HG03575 (cell line): Measurements from ENCODE around the gene CLDN3.
"Not testable (repeated sequence)": the region's sequence is repeated elsewhere in the genome, so short reads cannot be mapped to it uniquely, and the experiment has no call there.

Source experiments
- ATAC-seq: cut with Tn5 transposase; IDR thresholded peaks from one replicate; pipeline ENCODE4 v1.9.1; 2021; ENCODE audit not compliant: unreplicated experiment, insufficient number of reproducible peaks, low FRiP score; ENCODE audit errors: extremely low read depth

The CLDN3 gene

DNA sequence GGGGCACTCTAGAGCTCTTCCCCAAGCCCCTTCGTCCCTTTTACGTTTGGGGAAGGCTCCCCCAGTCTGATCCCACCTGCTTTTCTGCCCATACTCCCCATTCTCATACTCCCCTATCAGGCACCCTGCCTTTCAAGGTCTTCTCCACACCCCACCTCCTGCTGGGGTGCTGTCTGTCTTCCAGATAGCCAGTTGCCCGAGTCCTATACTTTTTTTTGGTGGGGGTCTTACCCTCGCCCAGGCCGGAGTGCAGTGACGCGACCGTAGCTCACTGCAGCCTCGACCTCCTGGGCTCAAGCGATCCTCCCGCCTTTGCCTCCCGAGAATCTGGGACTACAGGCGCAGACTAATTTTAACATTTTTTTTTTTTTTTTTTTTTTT is 30.7 kb downstream of the CLDN3 start:
- ATAC-seq: no peak

DNA sequence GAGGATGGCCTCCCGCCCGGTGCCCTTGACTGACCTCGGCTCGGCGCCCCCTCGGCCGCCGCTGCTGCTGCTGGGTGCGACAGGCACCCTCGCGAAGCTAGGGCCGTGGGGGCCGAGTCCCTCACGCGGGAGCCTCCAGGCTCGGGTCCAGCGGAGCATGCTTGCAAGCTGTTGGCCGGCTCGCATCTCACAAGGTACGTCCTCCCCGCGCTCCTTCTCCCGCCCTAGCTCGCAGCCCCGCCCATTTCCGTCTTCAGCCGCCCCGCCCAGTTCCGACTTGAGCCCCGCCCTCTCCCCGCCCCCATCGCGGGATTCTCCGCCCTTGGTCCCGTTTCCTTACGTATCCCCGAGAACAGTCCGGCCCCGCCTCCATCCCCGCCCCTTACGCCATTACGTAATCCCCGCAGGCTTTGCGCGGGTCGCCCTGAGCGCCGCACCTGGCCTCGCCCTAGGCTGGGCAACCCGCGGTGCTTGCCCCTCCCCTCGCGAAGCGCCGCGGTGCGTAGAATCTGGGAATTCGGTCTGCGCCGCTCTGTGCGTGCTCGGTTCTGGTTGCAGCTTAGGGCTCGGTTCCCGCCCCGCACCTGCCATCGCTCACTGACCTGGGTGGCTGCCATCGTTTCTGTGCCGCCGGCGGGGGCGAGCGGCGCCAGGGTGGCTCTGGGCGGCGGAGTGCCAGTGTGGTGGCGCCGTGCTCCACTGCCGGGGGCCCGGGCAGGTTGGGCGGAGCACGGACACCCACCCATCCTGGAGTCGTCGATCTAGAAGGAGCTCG is 31.3 kb downstream of the CLDN3 start, which contains the start of gene ABHD11:
ABHD11 (minus strand) TSS at position 191 of the 775 bp plus-strand sequence; CDS start at position 159, 32 bp downstream.
- no peak for ATAC-seq

DNA sequence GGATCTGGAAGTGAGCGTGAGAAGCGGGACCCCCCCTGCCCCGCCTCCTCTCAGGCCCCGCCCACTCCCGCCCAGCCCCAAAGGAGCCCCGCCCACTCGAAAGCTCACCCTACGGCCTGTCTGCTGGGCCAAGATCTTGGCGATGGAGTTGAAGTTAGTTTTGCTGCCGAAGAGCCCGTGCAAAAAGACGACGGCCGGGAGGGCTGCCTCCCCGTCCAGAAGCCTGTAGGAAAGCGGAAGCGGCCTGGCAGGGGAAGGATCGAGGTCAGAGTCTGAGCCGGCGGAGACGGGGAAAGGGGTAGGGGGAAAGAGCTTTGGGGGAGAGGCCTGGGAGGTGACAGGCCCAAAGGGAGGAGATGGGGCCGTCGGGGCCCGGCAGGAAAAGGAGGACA is 31.9 kb downstream of the CLDN3 start:
- no peak for ATAC-seq

DNA sequence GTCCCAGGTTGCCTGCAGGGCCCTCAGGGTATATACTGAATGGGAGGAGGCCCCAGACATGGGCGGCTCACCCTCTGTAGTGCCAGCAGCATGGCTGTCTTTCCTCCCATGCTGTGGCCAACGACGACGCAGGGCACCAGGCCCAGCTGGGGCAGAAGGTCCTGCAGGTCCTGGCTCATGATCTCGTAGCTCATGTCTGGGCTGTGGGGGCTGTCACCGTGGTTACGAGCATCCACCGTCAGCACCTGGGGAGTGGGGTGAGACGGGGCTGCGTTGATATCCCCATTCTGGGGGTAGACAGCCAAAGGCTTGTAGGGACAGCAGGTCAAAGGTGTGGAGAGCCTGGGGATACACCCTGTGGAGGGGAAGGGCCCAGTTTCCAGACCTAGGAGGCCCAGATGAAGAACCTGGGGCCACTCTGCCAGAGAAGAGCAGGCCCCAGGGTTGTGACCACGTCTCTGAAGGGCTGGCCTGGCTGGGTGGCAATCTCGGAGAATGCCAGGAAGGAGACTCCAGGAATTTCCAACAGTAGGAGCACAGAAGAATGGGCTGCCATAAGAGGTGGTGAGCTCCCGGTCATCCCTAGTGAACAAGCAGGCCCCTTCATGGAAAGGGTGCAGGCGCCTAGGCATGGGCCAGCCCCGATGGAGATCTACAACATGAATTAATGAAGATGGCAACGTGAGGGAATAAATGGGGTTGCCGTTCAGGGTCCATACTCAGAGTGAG is 32.4 kb downstream of the CLDN3 start:
- ATAC-seq: no peak

DNA sequence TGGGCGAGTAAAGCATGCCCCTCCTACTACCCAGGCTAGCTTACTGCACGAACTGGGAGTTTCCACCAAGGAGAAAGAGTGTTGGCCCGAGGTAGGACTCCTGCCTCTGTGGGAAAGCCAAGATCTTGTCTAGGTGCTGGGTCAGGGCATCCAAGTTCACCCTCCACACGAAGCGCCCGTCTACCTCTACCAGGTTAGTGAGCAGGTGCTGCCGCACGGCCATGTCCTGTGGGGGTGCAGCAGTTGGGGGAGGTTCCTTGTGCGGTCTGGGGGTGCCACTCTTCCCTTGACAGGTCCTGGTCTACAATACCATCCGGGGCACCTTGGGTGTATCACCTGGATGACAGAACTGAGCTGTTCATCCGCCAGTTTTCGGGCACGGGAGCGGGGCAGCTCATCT is 33.2 kb downstream of the CLDN3 start:
- no peak for ATAC-seq

DNA sequence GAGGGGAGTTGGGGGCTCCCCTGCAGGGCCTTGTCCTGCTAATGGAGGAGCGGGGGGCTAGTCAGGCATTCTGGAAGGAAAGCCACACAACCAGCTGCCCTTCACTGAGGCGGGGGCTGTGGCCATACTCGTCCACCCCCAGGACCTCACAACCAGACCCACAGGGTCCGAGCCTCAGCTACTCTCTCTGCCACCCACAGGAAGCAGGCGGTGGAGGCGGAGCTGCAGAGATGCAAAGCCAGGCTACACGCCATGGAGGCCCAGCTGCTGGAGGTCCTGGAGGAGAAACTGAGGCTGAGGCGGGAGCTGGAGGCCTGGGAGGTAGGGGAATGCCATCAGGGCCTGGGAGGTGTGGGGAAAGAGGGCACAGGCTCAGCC is 34.6 kb downstream of the CLDN3 start:
- no peak for ATAC-seq

DNA sequence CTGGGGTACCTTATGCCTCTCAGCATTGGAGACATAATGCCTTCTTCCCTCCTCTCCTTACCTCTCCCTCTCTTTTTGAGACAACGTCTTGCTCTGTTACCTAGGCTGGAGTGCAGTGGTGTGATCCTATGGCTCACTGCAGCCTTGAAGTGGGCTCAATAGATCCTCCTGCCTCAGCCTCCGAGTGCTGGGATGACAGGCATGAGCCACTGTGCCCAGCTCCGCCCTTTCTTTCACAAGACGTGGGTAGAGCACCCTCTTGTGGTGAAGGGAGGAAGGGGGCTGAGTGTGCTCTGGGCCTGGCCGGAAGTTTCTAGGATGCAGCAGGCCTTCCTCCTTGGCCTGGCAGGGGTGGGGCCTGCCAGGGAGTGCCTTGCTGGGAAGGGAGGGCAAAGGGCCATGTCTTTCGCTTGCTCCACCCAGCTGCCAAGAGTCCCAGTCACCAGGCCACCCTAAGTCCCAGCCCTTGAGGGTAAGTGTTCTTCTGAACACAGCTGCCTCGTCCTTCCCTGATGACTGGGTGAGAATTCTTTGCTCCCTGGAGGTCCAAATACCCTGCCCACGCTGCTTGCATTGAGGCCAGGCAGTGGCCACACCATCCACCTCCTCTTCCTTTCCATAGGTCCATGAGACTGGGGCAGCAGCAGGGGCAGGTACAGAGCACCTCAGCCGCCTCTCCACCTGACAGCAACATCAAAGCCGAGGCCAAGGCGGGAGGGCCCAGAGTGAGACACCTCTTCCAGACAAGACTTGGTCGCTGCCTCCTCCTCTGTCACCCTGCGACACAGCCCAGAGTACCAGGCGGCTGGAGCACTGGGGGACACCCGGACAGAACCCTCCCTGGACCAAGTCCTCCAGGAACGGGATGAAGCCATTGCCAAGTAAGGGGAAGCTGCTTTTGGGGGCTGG is 35.2 kb downstream of the CLDN3 start:
- no peak for ATAC-seq

DNA sequence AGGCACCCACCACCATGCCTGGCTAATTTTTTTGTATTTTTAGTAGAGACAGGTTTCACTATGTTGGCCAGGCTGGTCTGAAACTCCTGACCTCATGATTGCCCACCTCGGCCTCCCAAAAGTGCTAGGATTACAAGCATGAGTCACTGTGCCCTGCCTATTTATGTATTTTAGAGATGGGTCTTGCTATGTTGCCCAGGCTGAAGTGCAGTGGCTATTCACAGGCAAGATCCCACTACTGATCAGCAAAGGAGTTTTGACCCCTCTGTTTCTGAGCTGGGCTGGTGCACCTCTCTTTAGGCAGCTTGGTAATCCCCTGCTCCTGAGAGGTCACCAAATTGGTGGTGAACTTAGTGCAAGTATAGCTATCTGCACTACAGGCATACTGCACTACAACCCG is 37.7 kb downstream of the CLDN3 start:
- no peak for ATAC-seq

DNA sequence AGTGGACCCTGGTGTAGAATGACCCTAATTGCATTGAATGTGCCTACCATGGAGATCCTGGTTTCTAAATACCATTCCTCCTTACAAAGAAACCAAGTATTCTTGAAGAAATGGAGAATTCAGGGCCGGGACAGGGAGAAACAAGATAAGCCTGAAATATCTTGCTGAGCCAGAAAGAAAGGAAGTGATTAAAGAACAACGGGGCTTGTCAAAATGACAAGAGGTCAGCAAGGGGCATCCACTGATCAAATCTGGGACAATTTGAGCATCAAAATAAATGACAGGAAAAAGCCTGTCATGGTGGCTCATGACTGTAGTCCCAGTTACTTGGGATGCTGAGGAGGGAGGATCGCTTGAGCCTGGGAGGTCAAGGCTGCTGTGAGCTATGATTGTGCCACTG is 39.6 kb downstream of the CLDN3 start:
- no peak for ATAC-seq

DNA sequence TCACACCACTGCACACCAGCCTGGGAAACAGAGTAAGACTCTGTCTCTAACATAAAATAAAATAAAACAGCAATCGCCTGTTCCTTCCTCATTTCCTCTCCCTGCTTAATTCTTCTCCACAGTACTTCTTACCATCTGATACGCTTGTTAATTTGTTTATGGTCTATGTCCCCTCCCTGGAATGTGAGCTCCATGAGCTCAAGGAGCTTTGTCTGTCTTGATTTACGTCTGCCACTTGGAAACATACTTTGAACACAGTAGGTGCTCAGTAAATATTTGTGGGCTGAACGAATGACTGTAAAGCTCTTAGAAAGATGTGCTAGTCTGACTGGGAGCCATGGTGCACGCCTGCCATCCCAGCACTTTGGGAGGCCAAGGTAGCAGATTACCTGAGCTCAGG is 41.5 kb downstream of the CLDN3 start:
- ATAC-seq: no peak

DNA sequence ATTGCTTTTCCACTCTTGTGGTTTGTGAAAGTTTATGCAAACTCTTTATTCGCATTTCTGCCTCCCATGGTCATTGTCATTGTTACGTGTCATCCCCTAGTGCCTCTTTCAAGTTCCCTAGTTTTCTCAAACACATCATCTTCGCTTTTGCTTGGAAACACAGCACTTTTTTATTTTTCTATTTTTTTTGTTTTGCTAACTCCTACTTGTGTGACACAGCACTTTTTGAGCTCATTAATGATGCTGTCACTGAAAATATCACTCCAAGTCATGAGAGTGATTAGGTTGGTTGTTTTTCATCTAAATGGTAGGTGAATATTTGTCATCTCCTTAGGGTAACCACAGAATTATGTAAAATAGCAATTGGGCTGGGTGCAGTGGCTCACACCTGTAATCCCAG is 42.1 kb downstream of the CLDN3 start:
- no peak for ATAC-seq

DNA sequence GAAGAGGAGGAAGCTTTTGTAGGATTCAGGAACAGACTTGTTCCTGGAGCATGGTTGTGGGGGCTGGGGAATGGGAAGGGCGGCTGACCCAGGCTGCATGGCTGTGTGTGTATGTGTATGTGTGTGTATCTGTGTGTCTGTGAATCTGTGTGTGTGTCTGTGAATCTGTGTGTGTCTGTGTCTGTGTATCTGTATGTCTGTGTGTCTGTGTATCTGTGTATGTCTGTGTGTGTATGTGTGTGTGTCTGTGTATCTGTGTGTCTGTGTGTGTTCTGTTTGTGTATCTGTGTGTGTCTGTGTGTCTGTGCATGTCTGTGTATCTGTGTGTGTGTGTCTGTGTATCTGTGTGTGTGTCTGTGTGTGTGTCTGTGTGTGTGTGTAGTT is 44.0 kb downstream of the CLDN3 start:
- no peak for ATAC-seq

DNA sequence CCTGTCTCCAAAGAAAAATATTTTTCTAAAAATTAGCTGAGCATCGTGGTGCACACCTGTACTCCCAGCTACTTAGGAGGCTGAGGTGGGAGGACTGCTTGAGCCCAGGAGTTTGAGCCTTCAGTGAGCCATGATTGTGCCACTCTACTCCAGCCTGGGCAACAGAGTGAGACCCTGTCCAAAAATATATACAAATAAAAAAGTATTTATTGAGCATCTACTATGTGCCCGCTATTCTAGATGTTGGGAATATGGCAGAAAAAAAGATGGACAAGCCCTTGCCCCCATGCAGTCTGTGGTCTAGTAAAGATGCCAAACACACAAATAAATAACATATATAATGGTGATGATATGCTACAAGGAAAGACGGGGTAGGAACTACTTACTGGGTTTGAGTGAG is 46.3 kb downstream of the CLDN3 start:
- ATAC-seq: no peak

DNA sequence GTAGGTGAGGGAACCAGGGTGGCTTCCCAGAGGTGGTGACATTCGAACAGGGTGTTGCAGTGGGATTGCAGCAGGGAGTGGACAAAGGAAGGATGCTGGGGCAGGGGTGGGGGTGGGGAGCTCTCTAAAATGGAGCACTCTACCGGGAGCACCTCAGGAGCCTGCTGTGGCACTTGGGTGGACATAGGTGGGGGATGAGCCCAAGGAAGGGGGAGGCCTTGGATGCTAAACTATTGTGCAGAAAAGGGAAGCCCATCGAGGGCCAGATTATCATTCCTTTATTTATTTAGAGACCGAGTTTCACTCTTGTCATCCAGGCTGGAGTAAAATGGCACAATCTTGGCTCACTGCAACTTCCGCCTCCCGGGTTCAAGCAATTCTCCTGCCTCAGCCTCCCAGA is 47.3 kb downstream of the CLDN3 start:
- ATAC-seq: no peak

DNA sequence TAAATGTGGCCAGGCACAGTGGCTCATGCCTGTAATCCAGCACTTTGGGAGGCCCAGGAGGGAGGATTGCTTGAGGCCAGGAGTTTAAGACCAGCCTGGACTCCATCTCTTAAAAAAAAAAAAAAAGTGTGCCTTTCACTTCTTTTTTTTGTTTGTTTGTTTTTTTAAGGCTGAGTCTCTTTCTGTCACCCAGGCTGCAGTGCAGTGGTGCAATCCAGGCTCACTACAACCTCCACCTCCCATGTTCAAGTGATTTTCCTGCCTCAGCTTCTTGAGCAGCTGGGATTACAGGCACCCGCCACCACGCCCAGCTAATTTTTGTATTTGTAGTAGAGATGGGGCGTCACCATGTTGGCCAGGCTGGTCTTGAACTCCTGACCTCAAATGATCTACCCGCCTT is 47.9 kb downstream of the CLDN3 start:
- ATAC-seq: not testable (repeated sequence)

DNA sequence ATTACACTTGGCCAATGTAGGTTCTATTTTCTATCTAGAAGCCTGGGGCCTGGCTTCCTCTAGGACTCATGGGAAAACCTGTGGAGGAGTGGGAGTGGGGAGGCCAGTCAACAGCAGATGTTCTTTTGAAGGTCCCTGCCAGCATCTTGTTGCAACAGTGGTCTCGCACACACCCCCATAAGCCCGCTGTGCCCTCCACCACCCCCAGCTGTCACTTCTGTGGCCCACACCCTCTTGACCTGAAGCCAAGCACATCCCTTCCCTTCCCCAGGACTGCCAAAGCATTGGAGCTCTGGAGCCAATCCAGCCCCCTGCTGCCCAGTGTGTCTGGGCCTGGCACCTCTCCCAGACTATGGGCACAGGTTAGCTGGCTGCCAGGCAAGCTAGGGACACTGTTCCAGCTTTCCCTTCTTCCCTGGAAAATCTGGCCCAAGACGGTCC is 48.7 kb downstream of the CLDN3 start:
- no peak for ATAC-seq

DNA sequence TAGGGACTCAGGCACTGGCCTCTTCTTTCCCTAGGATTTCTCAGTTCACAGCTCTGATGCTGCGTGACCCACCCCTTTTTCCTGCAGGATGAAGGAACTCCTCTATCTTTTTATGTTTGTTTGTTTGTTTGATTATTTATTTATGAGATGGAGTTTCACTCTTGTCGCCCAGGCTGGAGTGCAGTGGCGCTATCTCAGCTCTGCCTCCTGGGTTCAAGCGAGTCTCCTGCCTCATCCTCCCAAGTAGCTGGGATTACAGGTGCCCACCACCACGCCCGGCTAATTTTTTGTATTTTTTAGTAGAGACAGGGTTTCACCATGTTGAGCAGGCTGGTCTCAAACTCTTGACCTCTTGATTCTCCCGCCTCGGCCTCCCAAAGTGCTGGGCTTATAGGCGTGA is 49.6 kb downstream of the CLDN3 start:
- ATAC-seq: not testable (repeated sequence)

DNA sequence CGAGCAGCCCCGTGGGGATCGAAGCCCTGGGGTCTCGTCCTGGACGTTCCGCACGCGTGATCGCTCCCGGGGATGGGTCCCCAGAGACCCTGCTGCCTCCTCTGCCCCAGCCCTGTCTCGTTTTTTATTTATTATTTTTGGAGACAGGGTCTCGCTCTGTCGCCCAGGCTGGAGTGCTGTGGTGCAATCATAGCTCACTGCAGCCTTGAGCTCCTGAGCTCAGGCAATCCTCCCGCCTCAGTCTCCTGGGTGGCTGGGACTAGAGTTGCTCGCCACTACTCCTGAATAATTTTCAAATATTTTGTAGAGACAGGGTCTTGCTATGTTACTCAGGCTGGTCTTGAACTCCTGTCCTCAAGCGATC is 50.3 kb downstream of the CLDN3 start:
- ATAC-seq: no peak
